Tibial nerve (tissue), 4 donors: ENCODE data around the gene SEMA5A.

ENCODE experiments used
- EP300 ChIP-seq, 2 donors: sonication (generic); formaldehyde crosslinking; IDR thresholded peaks; one replicate each; pipeline ENCODE4 v1.6.1; 2017; ENCODE audit warnings: antibody characterized with exemption in 2 of 2, mild to moderate bottlenecking in 1 of 2
- TF ChIP-seq, protein P1 (sequence below), 5 experiments: fragments of 200-600 bp in 3 of 5; fragments of 450-650 bp in 2 of 5; sonication (generic) in 3 of 5; IDR thresholded peaks; one replicate each; pipeline ENCODE4 v1.5.1; 2016 to 2019; ENCODE audit warnings: antibody characterized with exemption in 5 of 5, mild to moderate bottlenecking in 3 of 5, moderate library complexity in 2 of 5

DNA sequence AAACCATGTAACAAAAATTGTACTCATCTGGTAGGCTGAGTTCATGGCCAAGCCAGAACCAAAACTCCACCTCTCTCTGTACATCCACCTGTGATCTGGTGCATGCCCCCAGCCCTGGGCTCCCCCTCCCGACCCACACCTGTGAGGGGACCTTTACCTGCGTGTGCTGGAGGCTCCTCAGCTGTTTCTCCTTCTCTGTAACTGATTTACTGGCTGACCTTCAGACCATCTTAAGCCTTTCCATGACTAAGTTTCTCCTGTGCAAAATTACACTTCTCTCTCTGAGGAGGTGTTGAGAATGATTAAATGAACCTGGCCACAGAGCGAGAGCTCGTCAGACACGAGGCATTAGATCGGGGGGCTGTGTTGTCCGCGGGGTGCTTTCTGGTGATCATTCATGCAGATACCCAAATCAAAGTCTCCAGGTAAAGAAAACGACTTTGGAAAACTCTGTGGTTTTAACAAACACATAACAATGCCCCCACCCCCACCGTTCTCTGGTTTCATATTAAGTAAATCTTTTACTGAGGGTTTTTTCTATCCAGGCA, 136.4 kb downstream of the SEMA5A start:
- TF ChIP-seq, protein P1, sequence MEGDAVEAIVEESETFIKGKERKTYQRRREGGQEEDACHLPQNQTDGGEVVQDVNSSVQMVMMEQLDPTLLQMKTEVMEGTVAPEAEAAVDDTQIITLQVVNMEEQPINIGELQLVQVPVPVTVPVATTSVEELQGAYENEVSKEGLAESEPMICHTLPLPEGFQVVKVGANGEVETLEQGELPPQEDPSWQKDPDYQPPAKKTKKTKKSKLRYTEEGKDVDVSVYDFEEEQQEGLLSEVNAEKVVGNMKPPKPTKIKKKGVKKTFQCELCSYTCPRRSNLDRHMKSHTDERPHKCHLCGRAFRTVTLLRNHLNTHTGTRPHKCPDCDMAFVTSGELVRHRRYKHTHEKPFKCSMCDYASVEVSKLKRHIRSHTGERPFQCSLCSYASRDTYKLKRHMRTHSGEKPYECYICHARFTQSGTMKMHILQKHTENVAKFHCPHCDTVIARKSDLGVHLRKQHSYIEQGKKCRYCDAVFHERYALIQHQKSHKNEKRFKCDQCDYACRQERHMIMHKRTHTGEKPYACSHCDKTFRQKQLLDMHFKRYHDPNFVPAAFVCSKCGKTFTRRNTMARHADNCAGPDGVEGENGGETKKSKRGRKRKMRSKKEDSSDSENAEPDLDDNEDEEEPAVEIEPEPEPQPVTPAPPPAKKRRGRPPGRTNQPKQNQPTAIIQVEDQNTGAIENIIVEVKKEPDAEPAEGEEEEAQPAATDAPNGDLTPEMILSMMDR (IDR thresholded peaks at IDR 0.05), result no peak
- no peak for TF ChIP-seq EP300 (IDR thresholded peaks at IDR 0.05)
